NCI-H1048 (cell line): Measurements from ENCODE around the gene CYP26C1.
"Not testable (repeated sequence)": the region's sequence is repeated elsewhere in the genome, so short reads cannot be mapped to it uniquely, and the experiment has no call there.

ENCODE experiments used
- DNase-seq: peaks from one replicate; lab custom pipeline; 2025; lab: John Stamatoyannopoulos, UW

Gene CYP26C1

DNA sequence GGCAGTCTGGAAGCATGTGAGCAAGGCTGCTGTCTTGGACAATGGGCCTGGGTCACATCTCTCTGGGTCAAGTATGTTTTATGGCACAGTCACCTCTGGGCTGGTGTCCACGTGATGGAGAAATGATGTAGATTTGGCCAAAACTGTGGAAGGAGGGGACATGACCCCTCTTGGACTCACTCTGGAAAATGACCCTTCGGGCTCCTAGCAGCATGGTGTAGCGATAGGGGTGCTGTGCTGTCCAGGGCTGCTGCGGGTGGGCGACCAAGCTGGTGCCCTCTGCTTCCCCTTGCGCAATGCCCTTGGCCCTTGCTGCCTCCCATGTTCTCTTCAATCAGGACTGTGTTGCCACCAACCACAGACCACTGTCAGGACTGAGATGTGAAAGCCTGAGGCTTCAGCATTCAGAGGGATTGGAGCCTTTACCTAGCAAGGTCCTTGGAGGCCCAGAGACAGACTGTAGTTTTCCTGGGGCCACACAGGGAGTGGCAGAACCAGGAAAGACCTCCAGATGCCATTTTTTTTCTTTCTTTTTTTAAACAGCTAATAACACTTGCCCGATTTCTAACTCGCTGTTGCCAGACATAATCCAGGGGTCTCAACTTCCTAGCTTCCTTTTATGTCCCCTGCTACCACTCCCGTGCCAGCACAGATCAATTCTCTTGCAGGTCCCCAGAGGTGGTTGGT, 19.2 kb downstream of the CYP26C1 start:
- DNase-seq: no peak

DNA sequence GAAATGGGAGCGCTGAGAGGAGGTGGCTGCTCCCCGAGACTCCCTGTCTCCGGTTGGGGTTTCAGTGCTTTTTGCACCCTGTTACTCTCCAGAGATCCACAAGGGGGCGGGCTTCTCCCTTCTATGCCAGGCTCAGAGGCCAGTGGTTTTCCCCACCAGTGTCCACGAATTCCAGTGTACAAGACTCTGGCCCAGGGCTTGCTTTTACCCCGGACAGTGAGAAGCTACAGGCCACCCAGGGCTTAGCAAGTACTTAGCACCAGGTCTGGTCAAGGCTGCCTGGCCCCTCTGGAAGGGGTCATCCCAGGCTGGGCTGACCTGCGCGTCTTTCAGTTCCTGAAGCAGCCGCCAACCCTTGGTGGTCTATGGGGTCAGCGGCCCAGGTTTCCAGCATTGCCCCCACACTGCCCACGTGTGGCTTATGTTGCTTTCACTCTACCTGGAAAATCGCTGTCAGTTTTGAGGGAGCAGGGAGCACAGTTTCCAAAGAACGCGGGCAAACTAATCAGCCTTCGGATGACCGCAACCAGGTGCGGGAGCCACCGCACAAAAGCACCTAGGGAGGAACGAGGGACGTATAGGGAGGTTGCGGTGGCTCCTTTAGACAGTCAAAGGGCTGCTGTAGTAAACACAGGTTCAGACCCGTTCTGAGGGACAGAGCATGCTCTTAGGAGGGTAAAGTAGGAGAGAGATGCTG, 19.9 kb downstream of the CYP26C1 start:
- DNase-seq: peak; percentile 16

DNA sequence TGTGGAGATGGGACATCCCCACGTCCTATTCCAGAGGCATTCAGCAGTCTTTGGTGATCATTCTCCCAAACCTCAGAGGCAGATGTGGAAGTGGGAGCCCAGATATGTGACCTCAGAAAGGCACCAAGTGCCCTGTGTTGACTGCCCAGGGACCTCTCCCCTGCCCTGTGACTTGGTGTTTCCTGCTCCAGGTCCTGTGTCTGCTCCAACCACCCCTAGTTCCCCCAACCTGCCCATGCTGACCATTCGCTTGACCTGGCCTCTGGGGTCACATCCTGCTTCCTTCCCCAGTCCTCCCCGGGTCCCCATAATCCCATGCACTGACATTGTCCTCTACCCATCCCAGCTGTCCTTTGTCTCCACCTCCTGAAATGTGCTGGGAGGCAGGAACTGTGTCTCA, 20.7 kb downstream of the CYP26C1 start:
- DNase-seq: no peak

DNA sequence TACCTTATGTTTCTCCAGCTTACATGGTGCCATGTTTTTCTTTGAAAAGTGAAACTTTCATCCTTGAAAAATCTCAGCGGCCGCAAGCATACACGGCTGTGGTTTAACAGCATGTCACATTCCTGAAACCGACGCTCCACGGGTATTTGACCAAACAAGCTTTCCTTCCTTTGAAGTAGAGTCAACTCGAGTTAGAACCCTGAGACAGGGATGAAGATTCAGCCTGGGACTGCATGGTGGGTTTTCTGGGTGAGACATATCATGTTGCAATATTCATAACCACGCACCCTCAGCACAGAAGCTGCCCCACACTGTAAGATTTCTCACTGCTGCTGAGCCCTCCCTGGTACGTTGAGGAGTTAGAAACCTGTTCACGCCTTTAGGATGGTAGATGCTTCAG, 21.2 kb downstream of the CYP26C1 start:
- DNase-seq: no peak

DNA sequence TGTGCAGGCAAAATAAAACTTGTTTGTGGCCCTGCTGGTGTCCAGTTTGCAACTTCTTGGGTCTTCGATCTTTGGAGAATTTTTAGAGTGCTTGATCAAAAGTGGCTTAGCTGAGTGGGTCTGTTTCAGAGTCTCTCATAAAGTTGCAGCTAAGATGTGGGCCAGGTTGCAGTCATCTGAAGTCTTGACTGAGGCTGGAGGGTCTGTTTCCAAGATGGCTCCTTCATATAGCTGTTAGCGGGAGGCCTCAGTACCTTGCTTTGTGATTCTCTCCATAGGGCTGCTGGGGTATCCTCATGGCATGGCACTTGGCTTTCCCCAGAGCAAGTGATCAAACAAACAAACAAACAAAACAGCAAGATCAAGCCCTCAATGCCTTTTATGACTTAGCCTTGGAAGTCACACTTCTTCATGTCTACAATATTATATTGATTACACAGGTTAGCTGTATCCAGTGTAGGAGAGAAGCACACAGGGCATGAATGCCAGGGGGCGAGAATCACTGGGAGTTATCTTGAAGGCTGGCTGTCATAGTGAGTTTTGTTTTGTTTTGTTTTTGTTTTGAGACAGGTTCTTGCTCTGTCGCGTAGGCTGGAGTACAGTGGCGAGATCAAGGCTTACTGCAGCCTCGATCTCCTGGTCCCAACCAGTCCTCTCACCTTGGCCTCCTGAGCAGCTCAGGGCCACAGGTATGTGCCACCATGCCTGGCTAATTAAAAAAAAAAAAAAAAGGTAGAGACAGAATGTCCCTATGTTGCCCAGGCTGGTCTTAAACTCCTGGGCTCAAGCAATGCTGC, 23.3 kb downstream of the CYP26C1 start:
- DNase-seq: no peak

DNA sequence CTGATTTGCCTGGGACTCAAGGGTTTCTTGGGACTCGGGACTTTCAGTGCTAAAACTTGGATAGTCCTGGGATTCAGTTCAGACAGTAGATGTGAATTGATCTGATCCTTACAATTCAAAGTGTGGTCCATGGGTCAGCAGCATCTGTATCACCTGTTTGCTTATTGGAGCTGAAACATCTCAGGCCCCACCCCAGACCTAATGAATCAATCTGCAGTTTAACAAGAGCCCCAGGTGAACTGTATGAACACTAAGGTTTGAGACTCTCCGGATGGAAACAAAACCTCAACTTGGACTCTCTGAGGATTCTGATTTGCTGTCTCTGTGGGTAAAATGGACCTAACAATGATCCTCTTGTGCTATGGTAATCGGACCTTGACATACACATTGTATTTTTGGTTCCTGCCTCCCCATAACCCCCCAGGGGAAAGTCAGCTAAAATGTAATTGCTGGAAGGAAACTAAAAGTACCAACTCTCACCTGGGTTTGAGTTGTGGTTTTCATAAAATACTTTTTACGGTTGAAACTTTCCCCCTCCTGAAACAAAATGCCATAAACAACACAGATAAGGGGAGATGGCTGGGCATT, 24.8 kb downstream of the CYP26C1 start:
- DNase-seq: no peak

DNA sequence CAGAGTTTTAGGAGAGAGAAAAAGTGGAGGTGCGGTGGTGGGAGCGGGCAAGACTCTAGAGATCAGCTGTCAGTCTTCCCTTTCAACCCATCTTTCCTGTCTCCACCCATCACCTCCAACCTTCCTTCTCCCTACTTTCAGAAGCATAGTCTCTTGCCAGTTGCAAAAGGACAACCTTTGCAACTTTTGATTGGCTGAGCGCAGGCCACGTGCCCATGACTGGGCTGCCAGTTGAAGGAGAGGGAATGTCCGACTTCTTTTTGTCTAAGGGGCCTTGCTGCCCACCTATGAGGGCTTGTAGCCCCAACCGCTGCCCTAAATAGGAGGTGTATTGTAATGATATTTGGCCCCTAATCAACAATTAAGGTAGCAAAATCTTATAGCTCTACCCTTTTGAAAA, 25.7 kb downstream of the CYP26C1 start:
- DNase-seq: no peak

DNA sequence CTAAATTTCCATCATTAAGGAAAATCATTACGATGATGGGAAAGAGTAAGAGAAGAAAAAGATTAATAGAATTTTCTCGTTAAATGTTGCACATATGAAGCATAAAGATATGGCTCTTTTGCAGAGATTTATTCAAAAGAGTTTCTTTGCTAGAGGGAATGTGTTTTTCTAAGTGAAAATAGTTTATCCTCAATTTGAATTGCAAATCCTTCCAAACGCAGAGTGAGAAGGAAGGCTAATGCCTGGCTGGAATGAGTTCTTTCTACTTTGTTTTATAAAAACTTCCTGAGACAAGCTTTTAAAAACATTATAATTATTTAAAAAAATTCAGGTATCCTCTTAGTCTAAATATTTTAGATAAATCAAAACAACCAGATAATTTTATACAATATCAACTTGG, 27.2 kb downstream of the CYP26C1 start:
- no peak for DNase-seq

DNA sequence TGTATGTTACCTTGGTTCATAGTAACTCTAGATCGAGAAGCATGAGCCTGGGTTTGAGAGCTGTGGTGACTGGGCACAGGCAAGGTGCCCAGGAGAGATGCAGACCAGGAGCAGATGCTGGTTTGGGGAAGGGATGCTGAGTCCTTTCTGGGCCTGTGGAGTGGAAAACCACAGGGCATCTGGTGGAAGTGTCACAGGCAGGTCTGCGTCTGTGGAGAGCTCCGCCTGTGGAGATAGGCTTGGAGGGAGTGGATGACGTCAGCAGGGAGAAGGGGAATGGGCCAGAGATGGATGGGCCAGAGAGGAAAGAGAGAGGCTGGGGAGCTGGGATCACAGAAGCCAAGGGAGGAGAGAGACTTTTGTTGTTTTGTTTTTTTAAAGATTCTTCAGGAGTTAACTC, 27.9 kb downstream of the CYP26C1 start:
- no peak for DNase-seq

DNA sequence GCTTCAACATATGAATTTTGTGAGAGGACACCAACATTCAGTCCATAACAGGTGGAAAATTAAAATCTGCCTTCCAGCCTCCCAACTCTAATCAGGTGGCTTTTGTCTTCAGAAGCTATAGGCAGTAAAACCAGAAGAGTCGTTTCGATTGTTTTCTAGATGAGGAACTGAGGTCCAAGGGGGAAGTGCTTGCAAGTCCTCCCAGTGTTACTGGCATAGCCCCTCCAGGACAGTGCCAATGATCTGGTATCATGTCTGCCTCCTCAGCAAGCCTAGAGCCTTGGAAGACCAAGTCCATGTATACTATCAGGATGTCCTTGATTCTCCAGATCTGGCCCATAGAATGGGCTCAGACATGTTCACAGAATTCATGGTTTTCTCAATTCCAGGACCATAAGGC, 30.0 kb downstream of the CYP26C1 start:
- DNase-seq: no peak

DNA sequence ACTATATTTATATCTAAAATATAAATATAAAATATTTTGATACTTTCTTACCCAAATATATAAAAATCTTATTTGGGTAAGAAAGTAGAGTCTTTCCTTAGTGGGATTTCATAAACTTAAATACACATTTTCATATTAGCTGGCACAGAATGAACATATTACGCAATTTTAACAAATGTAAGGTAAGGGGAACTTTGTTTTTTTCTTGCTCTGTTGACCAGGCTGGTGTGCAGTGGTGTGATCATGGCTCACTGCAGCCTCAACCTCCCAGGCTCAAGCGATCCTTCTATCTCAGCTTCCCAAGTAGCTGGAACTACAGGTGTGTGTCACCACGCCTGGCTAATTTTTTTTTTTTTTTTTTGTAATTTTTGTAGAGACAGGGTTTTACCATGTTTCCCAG, 31.4 kb downstream of the CYP26C1 start:
- DNase-seq: no peak

DNA sequence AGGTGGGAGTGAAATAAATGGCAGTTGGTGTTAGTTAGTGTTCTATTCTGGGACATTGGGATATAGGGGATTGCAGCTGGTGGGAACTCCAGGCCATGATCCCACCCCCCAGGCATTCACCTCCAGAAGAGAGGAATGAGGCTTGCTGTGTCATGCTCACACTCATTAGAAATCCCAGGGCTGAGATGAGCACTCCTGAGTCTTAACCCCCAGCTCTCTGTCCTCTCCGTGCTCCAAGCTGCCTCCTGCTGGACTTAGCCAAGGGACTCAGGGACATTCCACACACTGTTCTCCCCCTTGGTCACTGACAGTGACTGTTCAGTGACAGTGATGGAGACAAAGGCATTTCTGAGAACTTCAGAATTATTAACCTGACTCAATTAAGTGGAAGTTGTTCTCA, 34.6 kb downstream of the CYP26C1 start:
- DNase-seq: no peak

DNA sequence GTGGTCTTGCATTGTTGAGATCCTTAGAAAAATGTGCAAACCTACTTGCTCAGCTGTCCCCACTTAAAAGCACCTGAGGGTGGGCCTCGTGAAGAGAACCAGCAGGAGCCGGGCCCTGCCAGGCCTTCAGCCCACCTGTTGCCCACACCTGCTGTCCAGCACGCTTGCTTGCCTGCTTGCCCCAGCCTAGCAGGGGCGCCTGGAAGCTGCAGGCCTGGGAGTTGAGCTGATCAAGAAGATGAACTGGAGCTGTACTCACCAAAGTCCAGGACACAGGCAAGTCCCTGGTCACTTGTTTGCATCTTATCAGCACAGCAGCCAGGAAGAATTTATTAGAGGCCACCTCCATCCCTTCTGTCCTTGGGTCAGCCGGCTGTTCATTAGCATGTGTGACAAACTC, 36.3 kb downstream of the CYP26C1 start:
- no peak for DNase-seq

DNA sequence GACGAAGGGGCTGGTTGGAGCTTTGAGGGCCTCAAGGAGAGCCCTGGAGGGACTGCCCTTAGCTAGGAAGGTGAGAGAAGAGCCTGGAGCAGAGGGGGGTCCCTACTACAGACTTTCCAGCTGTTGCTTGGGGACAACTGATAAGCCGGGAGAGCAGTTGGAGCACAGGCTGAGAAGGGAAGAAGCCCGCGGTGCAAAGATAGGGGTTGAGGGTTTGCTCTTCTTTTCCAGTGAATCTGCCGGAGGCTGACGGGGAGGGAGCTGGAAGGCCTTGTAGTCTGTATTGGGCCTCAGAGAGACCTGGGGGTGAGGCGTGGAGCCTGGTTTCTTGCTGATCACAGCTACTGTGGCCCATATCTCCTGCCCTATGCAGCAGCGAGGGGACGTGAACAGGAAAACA, 36.8 kb downstream of the CYP26C1 start:
- DNase-seq: no peak

DNA sequence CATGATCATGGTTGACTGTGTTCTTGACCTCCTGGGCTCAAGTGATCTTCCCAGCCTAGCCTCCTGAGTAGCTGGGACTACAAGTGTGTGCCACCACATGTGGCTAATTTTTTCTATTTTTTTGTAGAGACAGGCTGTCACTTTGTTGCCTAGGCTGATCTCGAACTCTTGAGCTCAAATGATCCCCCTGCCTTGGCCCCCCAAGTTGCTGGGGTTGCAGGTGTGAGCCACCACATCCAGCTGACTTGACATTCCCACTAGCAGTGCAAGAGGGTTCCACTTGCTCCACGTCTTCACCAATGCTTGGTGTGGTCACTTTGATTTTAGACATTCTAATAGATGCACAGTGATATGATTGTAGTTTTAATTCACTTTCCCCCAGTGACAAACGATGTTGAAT, 38.2 kb downstream of the CYP26C1 start:
- no peak for DNase-seq

DNA sequence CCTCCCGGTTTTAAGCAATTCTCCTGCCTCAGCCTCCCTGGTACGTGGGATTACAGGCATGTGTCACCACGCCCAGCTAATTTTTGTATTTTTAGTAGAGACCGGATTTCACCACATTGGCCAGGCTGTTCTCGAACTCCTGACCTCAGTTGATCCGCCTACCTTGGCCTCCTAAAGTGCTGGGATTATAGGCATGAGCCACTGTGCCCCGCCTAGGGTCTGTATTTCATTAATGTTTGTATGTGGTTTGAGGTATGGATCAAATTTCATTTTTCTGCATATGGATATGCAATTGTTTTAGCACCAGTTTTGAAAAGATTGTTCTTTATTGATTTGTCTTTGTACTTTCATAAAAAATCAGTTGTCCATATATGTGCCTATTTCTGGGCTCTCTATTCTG, 39.1 kb downstream of the CYP26C1 start:
- DNase-seq: no peak

DNA sequence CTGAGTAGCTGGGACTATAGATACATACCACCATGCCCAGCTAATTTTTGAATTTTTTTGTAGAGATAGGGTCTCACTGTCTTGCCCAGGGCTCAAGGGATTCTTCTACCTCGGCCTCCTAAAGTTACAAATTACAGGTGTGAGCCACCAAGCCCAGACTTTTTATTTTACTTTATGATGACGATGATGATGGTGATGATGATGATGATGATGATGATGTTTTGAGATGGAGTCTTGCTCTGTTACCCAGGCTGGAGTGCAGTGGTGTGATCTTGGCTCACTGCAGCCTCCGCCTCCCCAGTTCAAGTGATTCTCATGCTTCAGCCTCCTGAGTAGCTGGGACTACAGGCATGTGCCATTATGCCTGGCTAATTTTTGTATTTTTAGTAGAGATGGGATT, 40.5 kb downstream of the CYP26C1 start:
- not testable (repeated sequence) for DNase-seq

DNA sequence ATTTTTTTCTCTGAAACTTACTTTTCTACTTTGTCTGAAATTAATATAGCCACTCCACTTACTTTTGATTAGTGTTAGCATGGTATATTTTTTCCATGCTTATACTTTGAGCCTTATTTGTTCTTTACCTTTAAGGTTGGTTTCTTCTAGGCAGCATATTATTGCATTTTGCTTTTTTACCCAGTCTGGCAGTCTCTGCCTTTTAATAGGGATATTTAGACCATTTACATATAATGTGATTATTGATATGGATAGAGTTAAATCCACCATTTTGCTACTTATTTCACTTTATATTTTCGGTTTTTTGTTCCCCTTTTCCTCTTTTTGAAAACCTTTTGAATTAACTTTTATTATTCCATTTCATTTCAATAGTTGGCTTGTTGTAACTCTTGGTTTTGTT, 43.4 kb downstream of the CYP26C1 start:
- no peak for DNase-seq

DNA sequence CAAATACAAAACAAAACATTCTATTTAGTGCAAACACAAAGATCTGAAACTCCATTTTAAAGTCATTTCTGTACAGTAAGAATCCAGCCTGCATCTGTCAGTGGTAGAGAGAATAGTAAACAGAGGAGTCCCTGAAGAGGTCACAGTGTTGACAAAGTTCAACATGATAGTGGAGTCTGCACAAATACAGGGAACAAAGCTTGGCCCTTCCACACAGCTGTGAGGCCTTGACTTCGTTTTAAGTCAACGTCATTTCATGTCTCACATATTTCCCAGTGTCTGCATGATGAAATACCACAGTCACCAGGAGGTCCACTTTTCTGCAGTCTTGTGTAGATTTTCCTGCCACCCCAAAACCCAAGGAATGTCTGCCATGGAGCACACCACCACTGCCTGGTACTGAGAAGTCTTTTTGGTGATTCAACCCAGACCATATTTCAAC, 46.1 kb downstream of the CYP26C1 start:
- no peak for DNase-seq

DNA sequence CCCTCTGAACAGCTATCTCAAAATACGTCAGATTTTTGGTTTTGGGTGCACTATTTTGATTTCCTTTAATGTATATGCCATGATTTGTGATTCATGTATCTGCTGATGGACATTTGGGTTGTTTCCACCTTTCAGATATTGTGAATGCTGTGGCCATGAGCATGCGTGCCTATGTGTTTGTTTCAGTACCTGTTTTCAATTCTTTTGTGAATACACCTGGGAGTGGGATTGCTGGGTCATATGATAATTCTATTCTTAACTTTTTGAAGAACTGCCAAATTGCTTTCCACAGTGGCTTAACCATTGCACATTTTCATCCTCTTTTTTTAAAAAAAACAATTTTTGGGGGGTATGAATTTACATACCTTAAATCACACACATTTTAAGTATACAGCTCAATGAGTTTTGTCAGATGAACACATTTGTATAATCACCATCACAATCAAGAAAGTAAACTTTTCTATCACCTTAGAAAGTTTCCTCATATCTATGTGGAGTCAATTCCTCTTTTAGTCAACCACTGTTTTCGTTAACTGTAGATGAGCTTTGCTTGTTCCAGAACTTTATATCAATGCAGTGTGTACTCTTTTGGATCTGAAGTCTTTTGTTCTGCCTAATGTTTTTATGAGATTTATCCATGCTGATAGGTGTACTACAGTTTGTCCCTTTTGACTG, 50.0 kb downstream of the CYP26C1 start:
- DNase-seq: no peak

DNA sequence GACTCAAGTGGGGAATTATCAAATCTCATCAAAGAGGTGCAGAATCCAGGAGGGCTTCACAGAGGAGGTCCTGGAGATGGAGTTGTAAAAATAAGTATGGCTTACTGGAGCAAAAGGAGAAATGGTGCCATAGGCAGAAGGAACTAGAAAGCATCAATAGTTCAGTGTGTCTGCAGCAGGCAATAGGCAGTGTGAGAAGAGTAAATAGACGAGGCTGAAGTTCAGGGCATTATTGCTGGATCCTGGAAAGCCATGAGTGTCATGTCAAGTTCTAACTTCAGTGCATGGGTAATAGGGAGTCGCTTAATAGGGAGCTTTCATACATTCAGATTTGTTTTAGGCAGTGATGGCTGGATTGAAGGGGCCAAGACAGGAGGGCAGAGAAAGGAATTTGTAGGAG, 52.4 kb downstream of the CYP26C1 start:
- no peak for DNase-seq
